GM04503 (cell line): ENCODE data around the gene SLFN14.
"Not testable (repeated sequence)": the region's sequence is repeated elsewhere in the genome, so short reads cannot be mapped to it uniquely, and the experiment has no call there.

ENCODE experiments used
- DNase-seq: peaks from one replicate; pipeline ENCODE4 v3.0.0-alpha.2; 2012; ENCODE audit warnings: low read depth

The SLFN14 gene

GRCh38 chr17:35559495-35560210 lies 966 bp downstream of the SLFN14 start:
- no peak for DNase-seq

DNA sequence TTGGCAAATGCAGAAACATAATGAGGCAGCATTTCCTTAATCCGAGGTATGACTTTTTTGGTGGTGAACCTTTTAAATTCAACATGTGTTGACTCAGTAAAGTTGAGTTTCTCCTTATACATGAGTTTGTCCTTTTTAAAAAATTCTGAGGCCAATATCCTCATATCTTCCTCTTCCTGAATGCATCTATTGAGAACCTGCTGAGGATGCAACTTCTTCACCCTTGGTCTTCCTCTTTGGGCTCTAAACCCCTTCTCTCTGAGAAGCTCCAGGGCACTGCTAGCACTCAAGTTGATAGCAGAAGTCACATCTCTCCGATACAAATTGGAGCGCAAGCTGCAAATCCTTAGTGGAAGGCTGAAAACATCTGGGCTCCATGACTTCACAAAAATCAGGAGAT lies 3.3 kb downstream of the SLFN14 start:
- no peak for DNase-seq

DNA sequence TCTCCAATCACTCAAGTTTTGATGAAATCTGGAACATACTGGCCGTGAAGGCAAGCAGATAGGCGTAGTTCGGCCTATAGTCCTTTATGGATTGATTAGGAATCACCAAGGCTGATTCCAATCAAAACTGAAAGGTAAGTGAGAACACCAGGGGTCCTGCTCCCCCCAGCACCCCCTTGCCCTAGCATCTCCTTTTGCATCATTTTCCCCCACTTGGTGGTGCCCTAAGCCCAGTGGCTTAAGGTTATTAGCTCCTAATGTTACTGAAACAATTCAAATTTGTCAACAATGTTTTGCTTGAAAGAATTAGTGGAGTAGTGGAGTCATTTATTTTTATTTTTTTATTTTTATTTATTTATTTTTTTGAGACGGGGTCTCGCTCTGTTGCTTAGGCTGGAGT lies 4.9 kb downstream of the SLFN14 start:
- DNase-seq, result no peak

DNA sequence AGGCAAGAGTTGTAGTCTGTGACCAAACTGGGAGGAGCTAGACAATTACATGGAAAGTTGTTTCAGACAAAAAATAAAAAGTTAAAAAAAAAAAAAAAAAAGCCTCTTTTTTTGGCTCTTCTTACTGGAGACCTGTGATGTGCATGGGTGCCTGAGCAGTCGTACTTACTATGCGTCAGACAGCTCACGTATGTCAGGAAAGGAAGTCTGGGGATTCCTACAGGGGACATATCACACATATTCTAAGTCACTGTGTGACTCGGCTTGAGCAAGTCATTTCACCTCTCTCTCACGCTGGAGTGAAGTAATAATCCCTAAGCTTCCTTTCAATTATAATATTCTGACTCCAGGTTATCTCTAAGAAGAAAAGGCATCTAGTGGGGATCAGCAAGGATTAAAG lies 6.0 kb downstream of the SLFN14 start:
- DNase-seq, result no peak

DNA sequence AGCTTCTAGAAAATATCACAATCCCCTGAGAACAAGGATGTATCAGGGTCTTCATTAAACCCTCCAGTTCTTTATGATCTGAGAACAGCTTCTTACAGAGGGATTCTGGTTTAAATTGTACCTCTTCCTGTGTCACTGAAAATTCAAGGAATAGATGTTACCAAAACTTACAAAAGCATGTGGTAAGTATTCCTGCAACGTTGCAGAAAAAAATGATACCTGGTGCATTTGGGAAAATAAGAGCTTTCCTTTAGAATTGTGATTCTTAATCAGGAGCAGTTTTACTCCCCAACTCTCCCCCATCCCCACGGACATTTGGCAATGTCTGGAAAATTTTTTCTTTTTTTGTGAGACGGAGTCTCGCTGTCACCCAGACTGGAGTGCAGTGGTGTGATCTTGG lies 7.3 kb downstream of the SLFN14 start:
- no peak for DNase-seq

DNA sequence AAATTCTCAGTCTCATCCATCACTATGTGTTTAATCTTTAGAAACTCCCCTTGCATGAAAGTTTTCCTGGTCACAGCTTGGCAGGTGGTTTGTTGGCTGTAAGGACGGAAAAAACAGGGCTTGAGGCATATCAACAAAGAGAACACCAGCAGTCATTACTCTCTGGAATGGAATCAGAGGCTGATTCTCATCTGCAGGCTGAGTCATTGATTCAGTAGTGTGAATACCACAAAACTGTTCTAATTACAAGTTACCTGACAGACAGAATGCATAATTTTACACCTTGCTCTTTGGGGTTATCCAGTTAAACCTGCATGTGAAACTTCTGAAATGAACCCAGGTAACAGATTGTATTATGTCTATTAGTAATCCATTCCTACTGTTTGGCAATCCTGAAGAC lies 11.6 kb downstream of the SLFN14 start:
- DNase-seq, result no peak

GRCh38 chr17:35548208-35548810 lies 12.3 kb downstream of the SLFN14 start:
- no peak for DNase-seq

GRCh38 chr17:35546487-35546886 lies 14.1 kb downstream of the SLFN14 start:
- DNase-seq, result no peak

- no peak for DNase-seq
Observed at GRCh38 chr17:35545150-35545549, 15.5 kb downstream of the SLFN14 start.

DNA sequence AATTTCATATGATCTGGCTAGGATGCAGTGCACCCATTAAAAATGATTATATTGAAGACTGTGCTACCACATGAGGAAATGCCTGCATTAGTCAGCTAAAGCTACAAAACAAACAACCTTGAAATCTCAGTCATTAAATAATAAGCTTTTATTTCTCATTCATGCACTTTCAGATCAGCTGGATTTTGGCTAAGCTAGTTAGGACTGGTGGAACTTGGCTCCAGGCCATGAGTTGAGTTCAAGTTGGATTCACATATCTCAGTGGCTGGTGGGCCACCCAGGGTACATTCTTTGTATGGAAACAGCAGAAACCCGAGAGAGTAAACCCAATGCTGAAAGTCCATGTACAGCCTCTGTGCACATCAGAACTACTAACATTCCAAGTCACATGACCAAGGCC lies 16.8 kb downstream of the SLFN14 start:
- no peak for DNase-seq

DNA sequence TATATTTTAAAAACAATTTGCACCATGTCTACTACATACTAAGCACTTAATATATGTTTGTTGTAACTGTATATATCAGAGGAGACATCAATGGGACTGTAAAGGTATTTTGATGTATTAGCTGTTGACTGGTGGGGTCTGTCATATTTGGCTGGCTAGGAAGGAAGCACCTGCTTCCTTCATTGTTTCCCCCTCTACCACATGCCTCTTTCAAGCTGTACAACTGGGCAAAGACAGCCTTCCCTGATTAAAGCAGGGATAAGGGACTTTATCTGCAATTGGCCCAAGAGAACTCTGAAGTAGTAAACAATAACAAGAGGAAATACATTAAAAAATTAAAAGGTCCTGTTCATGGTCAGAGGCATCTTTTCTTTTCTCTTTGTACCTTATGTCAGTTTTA lies 17.6 kb downstream of the SLFN14 start:
- no peak for DNase-seq

- no peak for DNase-seq
Observed at GRCh38 chr17:35541434-35541833, 19.2 kb downstream of the SLFN14 start.

DNA sequence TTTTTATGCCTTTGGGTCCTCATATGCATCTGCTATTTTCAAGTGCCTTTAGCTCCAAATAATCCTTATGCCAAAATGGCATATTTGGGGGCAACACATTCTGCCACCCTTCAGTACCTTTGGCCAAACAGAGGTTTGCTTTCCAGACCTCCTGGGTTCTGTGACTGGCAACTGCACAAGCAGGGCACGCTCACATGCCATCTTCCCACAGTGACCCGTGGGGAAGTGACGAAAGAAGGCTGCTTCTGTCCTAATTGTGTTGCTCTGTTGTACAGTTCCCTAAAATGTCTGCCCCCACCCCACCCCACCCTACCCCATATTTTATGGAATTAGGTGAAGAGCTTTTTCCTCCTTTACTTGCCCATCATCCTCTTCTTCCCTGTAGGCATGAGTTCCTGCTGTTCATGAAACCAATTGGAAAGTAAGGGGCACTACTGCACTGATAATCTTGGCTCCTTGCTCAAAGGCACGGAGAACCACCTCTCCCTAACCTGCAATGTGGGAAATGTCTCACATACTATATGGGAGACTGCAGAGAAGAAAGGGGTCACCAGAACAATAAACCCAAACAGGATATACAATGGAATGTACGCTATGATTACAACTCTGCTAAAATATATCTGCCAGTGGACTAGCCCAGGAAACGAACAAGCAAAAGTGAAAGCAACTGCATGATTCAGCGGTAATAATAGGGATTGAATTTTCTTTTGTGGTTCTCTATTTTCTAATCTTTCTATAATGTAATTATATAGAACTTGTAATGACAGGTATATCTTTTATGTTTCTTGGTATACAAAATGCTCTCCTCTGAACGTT lies 19.8 kb downstream of the SLFN14 start:
- no peak for DNase-seq

- no peak for DNase-seq
Observed at GRCh38 chr17:35539659-35540026, 21.0 kb downstream of the SLFN14 start.

- DNase-seq, result no peak
Observed at GRCh38 chr17:35537601-35538141, 22.9 kb downstream of the SLFN14 start, which contains the start of gene SLFN12L. TSS of gene SLFN12L (minus strand) at chr17:35537678. CDS start at chr17:35522364, 15,314 bp downstream.

DNA sequence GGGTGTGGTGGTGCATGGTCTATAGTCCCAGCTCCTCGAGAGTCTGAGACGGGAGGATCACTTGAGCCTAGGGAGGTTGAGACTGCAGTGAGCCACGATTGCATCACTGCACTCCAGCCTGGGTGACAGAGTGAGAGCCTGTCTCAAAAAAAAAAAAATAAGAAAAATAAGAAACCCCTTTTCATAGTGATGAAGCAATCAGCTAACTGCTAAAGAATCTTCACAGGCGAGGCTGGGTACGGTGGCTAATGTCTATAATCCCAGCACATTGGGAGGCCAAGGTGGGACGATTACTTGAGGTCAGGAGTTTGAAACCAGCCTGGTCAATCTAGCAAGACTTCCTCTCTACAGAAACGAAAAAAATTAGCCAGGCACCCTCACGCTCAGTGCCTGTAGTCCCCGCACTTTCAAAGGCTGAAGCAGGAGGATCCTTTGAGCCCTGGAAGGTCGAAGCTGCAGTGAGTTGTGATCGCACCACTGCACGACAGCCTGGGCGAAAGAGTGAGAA lies 23.9 kb downstream of the SLFN14 start:
- DNase-seq, result no peak

DNA sequence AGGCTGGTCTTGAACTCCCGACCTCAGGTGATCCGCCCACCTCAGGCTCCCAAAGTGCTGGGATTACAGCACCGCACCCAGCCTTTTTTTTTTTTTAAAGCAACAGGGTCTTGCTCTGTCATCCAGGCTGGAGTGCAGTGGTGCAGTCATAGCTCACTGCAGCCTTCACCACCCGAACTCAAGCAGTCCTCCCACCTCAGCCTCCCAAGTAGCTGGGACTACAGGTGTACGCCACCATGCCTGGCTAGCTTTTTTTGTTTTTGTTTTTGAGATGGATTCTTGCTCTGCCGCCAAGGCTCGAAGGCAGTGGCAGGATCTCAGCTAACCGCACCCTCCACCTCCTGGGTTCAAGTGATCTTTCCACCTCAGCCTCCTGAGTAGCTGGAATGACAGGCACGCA lies 25.2 kb downstream of the SLFN14 start:
- DNase-seq, result not testable (repeated sequence)

- no peak for DNase-seq
Observed at GRCh38 chr17:35534576-35535093, 26.0 kb downstream of the SLFN14 start.

DNA sequence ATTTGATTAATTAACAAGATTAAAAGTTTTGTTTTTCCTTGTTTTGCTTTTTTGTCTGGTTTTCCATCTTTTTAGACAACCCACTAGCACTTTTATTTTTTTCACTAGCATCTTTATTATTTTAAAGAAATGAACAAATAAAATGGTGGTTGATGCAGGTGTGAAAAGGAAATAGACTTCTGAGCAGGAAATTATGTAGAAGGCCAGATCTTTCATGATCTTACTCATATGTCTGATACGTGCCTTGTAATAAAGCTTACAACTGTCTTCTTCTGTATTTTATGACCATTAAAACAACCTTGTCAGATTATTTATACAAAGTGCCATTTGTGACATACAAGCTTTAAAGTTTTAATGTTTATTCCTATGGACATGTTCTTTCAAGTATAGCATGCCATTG lies 29.5 kb downstream of the SLFN14 start:
- no peak for DNase-seq

- no peak for DNase-seq
Observed at GRCh38 chr17:35529866-35530265, 30.8 kb downstream of the SLFN14 start.

DNA sequence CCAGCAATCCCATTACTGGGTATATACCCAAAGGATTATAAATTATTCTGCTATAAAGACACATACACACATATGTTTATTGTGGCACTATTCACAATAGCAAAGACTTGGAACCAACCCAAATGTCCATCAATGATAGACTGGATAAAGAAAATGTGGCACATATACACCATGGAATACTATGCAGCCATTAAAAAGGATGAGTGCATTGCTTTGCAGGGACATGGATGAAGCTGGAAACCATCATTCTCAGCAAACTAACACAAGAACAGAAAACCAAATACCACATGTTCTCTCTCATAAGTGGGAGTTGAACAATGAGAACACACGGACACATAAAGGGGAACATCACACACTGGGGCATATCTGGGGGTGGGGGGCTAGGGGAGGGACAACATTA lies 31.3 kb downstream of the SLFN14 start:
- not testable (repeated sequence) for DNase-seq

DNA sequence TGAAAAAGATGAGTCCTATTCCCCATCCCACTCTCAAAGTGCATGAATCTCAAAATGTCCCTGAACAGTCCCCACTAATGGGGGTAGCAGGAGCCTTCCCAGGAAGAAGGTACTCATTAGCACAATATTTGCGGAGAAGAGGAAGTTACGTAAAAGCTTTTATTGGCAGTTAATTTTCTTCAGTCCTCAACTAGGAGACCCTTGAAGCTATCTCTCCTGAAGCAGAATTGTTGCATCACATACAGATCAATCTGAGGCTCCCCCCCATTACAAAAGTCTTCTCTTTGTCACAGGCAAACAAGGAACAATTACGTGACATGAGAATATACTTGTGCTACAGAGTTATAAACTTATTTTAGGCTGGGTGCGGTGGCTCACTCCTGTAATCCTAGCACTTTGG lies 37.3 kb downstream of the SLFN14 start:
- no peak for DNase-seq
